SH-SY5Y (cell line): ENCODE results near the gene PAX7.

Experiments used
- GATA2 ChIP-seq: IDR thresholded peaks from 2 replicates; pipeline ENCODE4 v1.6.1; 2011; ENCODE audit warnings: mild to moderate bottlenecking, low read depth, low read length
- GATA3 ChIP-seq: IDR thresholded peaks from 2 replicates; pipeline ENCODE4 v1.6.1; 2011; ENCODE audit warnings: low read depth, mild to moderate bottlenecking, low read length, moderate library complexity

- TF ChIP-seq GATA2 (no peak), GATA3 (no peak)
Observed at GRCh38 chr1:18628511-18628910, 2.1 kb upstream of the PAX7 start.
